HL-60 (cell line): ENCODE measurements around the gene DOK6.

Experiments
- DNase-seq, 2 experiments: peaks; one replicate each; pipeline ENCODE4 v3.0.0-alpha.2; 2010 to 2020; ENCODE audit warnings: low read depth in 1 of 2, low spot score in 1 of 2
- H3K27ac ChIP-seq: fragments of 250-450 bp; sonication (Bioruptor Pico); replicated peaks from 2 replicates; pipeline ENCODE4 v1.5.1; 2020; ENCODE audit warnings: mild to moderate bottlenecking, moderate library complexity
- H3K27me3 ChIP-seq: fragments of 250-450 bp; sonication (Bioruptor Pico); 2 replicates; pipeline ENCODE4 v1.5.1; 2021; ENCODE audit warnings: mild to moderate bottlenecking, moderate library complexity; ENCODE audit not compliant: insufficient read depth, poor library complexity, severe bottlenecking
- H3K4me3 ChIP-seq: replicated peaks from 2 replicates; pipeline ENCODE4 v1.5.1; 2011; ENCODE audit warnings: mild to moderate bottlenecking, control low read depth, low read length; ENCODE audit not compliant: insufficient read depth
- CTCF ChIP-seq: IDR thresholded peaks from one replicate; pipeline ENCODE4 v1.5.1; 2011; ENCODE audit warnings: low read length, control low read depth, inconsistent platforms; ENCODE audit not compliant: insufficient read depth
- GABPA ChIP-seq: IDR thresholded peaks from 2 replicates; pipeline ENCODE4 v1.6.1; 2012; ENCODE audit warnings: low read depth
- POLR2AphosphoS5 ChIP-seq: IDR thresholded peaks from 2 replicates; pipeline ENCODE4 v1.6.1; 2012; ENCODE audit warnings: low read depth
- REST ChIP-seq: IDR thresholded peaks from 2 replicates; pipeline ENCODE4 v1.6.1; 2012; ENCODE audit warnings: low read depth; ENCODE audit not compliant: insufficient replicate concordance
- SPI1 ChIP-seq: IDR thresholded peaks from 2 replicates; pipeline ENCODE4 v1.6.1; 2012; ENCODE audit warnings: low read depth, mild to moderate bottlenecking, borderline replicate concordance

The DOK6 gene

GRCh38 chr18:69564602-69565001, 163.9 kb downstream of the DOK6 start:
- Histone ChIP-seq H3K27me3 (no peaks in the 10 kb centered on the region), H3K4me3 (no peak overlapping the region), H3K27ac (no peak overlapping the region)
- TF ChIP-seq GABPA (no peak), CTCF (no peak), SPI1 (no peak), POLR2AphosphoS5 (no peak), REST (no peak)
- DNase-seq: no peak

- TF ChIP-seq GABPA: no peak
- TF ChIP-seq CTCF: no peak
- TF ChIP-seq POLR2AphosphoS5: no peak
- no peak for TF ChIP-seq REST
- H3K4me3 ChIP-seq: no peak overlapping the region
- no peak for DNase-seq
- peaks cover 2% of the 10 kb centered on the region for H3K27me3 ChIP-seq
- H3K27ac ChIP-seq: no peak overlapping the region
Measured at GRCh38 chr18:69567813-69568488, 167.3 kb downstream of the DOK6 start.

- H3K27ac ChIP-seq: no peak overlapping the region
- H3K27me3 ChIP-seq: peaks cover 2% of the 10 kb centered on the region
- no peak overlapping the region for H3K4me3 ChIP-seq
- no peak for DNase-seq
- TF ChIP-seq SPI1 (no peak), POLR2AphosphoS5 (no peak), REST (no peak), GABPA (no peak), CTCF (no peak)
Measured at GRCh38 chr18:69569133-69569532, 168.4 kb downstream of the DOK6 start.
